Measurements from ENCODE around the gene HNRNPL.

HNRNPL gene

DNA sequence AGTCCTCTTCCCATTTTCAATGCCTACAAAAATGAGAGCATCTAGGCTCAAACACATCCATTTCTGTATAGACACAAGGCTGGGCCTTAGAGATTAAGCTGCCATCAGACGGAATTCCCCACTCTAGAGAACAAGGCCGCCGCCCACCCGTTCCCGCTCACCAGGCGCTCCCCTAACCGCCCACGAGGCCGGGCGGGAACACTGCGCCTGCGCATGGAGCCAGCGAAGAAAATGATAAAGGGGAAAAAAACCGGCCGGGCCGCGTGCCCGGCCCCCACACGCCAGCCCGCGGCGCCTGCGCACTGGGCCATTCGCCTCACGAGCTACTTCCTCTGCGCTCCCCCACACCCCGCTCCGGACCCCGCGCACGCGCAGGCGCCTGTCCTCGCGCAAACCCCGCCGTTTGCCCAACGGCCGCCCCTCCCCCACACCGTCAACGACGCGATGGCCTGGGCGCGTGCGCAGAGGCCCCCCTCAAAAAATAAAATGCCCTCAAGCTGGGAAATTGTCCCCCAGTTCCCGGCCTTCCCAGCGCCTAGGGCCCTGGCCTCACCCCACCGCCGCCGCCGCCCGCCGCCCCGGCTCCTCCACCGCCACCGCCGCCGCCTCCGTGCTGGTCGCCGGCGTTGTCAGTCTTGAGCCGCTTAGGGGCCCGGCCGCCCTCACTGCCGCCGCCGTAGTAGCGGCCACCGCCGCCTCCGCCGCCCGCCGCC lies 483 bp downstream of the HNRNPL start:
- TF ChIP-seq MYC (IDR thresholded peaks at IDR 0.05; ENCODE audit: low read depth, low read length) (peak; percentile 85), POLR2A (IDR thresholded peaks at IDR 0.05; ENCODE audit: extremely low read depth, insufficient read length) (no peak)
- TF ChIP-seq, protein P1, sequence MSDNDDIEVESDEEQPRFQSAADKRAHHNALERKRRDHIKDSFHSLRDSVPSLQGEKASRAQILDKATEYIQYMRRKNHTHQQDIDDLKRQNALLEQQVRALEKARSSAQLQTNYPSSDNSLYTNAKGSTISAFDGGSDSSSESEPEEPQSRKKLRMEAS (IDR thresholded peaks at IDR 0.05; ENCODE audit: low read depth, low read length), result peak; percentile 91
- TF ChIP-seq, protein P2, sequence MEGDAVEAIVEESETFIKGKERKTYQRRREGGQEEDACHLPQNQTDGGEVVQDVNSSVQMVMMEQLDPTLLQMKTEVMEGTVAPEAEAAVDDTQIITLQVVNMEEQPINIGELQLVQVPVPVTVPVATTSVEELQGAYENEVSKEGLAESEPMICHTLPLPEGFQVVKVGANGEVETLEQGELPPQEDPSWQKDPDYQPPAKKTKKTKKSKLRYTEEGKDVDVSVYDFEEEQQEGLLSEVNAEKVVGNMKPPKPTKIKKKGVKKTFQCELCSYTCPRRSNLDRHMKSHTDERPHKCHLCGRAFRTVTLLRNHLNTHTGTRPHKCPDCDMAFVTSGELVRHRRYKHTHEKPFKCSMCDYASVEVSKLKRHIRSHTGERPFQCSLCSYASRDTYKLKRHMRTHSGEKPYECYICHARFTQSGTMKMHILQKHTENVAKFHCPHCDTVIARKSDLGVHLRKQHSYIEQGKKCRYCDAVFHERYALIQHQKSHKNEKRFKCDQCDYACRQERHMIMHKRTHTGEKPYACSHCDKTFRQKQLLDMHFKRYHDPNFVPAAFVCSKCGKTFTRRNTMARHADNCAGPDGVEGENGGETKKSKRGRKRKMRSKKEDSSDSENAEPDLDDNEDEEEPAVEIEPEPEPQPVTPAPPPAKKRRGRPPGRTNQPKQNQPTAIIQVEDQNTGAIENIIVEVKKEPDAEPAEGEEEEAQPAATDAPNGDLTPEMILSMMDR (IDR thresholded peaks at IDR 0.05; ENCODE audit: low read depth, low read length), result no peak
- H3K4me3 ChIP-seq (ENCODE audit: low read depth, low read length), result peak overlapping the region; percentile 93
- DNase-seq (ENCODE audit: low read depth), result peak; percentile 90

DNA sequence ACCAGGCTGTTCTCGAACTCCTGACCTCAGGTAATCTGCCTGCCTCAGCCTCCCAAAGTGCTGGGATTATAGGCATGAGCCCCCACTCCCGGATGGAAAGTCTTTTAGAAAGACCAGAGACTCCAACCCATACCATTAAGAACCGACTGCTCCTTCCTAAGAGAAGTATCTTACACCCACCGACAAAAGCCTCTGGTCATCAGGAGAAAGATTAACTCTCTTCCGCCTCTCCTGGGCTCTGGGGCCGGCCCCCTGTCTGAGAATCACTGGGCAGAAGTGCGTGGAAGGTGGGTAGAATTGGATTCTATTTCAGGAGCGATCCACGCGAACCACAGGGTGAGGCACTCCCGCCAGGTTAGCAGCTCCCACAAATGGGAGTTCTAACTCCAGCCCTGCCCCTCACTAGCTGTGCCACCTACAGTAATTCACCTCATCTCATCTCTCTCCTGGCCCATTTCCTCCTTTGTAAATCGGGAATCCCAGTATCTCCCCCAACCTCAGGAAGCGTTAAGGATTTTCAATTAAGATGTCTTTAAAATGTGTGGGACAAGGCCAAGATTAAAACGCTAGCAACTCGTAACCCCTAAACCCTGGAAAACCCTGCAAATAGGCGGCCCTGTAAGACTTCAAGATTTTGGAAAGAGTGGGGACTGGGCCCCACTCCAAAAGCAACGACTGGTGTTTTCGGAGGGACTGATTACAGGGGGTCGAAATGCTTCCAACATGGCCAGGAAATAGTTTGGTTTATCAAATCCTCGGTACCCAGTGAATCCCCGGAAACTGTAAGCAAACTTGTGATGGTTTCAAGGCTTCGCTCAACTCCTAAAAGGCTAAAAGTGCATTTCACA lies 1.3 kb downstream of the HNRNPL start:
- DNase-seq (ENCODE audit: low read depth), result no peak
- H3K4me3 ChIP-seq (ENCODE audit: low read depth, low read length), result peak overlapping the region; percentile 93
- TF ChIP-seq MYC (IDR thresholded peaks at IDR 0.05; ENCODE audit: low read depth, low read length) (no peak), POLR2A (IDR thresholded peaks at IDR 0.05; ENCODE audit: extremely low read depth, insufficient read length) (no peak)
- TF ChIP-seq, protein P1 (IDR thresholded peaks at IDR 0.05; ENCODE audit: low read depth, low read length), result no peak
- TF ChIP-seq, protein P2 (IDR thresholded peaks at IDR 0.05; ENCODE audit: low read depth, low read length), result no peak

DNA sequence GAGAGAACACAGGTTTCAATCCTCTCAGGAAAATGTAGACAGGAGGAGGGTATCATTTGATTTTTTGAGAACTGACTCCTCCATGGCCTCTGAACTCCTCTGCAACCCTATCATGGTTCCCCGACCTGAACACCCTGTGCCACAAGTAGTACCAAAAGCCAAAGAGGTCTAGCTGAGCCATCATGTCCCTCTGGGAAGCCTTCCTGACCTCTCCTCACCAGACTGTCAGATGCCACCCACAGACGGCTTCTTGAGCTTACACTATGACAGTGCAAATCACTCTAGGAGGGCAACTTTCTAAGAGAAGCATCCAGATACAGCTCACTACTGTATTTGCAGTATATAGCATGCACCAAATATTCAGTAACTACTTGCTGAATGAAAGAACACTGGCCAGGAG lies 3.7 kb downstream of the HNRNPL start:
- TF ChIP-seq MYC (IDR thresholded peaks at IDR 0.05; ENCODE audit: low read depth, low read length) (no peak), POLR2A (IDR thresholded peaks at IDR 0.05; ENCODE audit: extremely low read depth, insufficient read length) (no peak)
- TF ChIP-seq, protein P2 (IDR thresholded peaks at IDR 0.05; ENCODE audit: low read depth, low read length), result no peak
- TF ChIP-seq, protein P1 (IDR thresholded peaks at IDR 0.05; ENCODE audit: low read depth, low read length), result no peak
- no peak for DNase-seq (ENCODE audit: low read depth)
- no peak overlapping the region for H3K4me3 ChIP-seq (ENCODE audit: low read depth, low read length)

DNA sequence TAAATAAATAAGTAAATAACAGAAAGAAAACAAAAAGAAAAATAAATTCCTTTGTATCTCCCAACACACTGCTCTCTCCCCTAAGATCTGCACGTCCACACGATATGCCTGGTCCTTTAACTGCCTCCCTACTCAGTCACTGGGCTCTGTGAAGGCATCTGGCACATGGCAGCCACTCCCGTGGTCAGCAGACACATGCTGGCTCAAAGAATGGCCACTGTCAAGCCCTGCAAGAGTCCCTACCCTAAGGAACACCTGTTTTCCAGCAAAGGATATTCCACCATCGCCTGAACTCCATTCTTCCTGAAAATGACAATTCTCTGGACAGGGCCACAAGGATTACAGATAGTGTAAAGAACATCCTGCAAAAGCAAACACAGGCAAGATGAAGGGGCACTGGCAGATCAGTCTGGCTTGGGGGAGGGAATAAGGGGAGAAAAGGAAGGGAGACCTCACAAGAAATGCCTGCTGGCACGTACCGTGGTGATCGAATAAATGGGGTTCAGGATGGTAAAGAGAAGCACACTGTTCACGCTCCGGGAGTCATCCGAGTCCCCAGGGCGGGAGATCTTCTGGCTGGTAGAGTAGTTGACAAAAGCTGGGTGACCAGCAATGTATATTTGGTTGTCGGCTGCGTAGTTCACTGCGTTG lies 4.3 kb downstream of the HNRNPL start:
- no peak overlapping the region for H3K4me3 ChIP-seq (ENCODE audit: low read depth, low read length)

More for the DNA sequence above, 4.3 kb downstream of the HNRNPL start:
- no peak for TF ChIP-seq POLR2A (IDR thresholded peaks at IDR 0.05; ENCODE audit: extremely low read depth, insufficient read length)
- TF ChIP-seq MYC (IDR thresholded peaks at IDR 0.05; ENCODE audit: low read depth, low read length), result no peak
- TF ChIP-seq, protein P1 (IDR thresholded peaks at IDR 0.05; ENCODE audit: low read depth, low read length), result no peak
- TF ChIP-seq, protein P2 (IDR thresholded peaks at IDR 0.05; ENCODE audit: low read depth, low read length), result no peak
- DNase-seq (ENCODE audit: low read depth), result no peak
